K562 (cell line): ENCODE measurements around the gene GRB2. TPM values are rescaled to one million over a fixed set of nuclear protein-coding genes. Genes with fewer than 3 reads are reported as not detected.

ENCODE experiments used
- CBX2 ChIP-seq: fragments of 200-600 bp; sonication (generic); IDR thresholded peaks from one replicate; pipeline ENCODE4 v1.6.1; 2012; ENCODE audit warnings: mild to moderate bottlenecking, low read length, inconsistent platforms; ENCODE audit not compliant: insufficient read depth, poor library complexity, severe bottlenecking
- CBX5 ChIP-seq: IDR thresholded peaks from 2 replicates; pipeline ENCODE4 v1.6.1; 2014; ENCODE audit warnings: low read depth, borderline replicate concordance
- CREB1 ChIP-seq, 2 experiments: sonication (generic) in 1 of 2; formaldehyde crosslinking in 1 of 2; IDR thresholded peaks; 2 replicates each; pipeline versions ENCODE4 v1.6.1 to v1.8.0; 2012 to 2022; ENCODE audit warnings: inconsistent platforms in 1 of 2, mild to moderate bottlenecking in 1 of 2, missing genetic modification reagents in 1 of 2, moderate library complexity in 1 of 2
- E2F1 ChIP-seq: sonication (generic); formaldehyde crosslinking; IDR thresholded peaks from 2 replicates; pipeline ENCODE4 v1.8.1; 2023; ENCODE audit warnings: mild to moderate bottlenecking, missing genetic modification reagents, moderate library complexity
- ELF1 ChIP-seq: fragments of 200-800 bp; sonication (Bioruptor generic); IDR thresholded peaks from 2 replicates; pipeline ENCODE4 v1.6.1; 2016; ENCODE audit warnings: missing genetic modification characterization, missing compliant biosample characterization
- GATA2 ChIP-seq: sonication (generic); formaldehyde crosslinking; IDR thresholded peaks from 2 replicates; pipeline ENCODE4 v1.4.0; 2020; ENCODE audit warnings: mild to moderate bottlenecking, missing genetic modification reagents
- HNRNPH1 ChIP-seq: fragments of 200-400 bp; formaldehyde crosslinking; optimal IDR thresholded peaks from 2 replicates; pipeline ENCODE3; 2017; ENCODE audit warnings: low read depth, mild to moderate bottlenecking, low read length, moderate library complexity
- MCM2 ChIP-seq: fragments of 450-650 bp; IDR thresholded peaks from 2 replicates; pipeline ENCODE4 v1.6.1; 2017; ENCODE audit warnings: low read depth, mild to moderate bottlenecking
- MIER1 ChIP-seq: fragments of 450-650 bp; IDR thresholded peaks from 2 replicates; pipeline ENCODE4 v1.6.1; 2016; ENCODE audit warnings: antibody characterized with exemption, mild to moderate bottlenecking, low read depth
- NCOA1 ChIP-seq: fragments of 450-650 bp; IDR thresholded peaks from 2 replicates; pipeline ENCODE4 v1.6.1; 2016; ENCODE audit warnings: low read depth
- SAP30 ChIP-seq: fragments of 200-600 bp; sonication (generic); IDR thresholded peaks from 2 replicates; pipeline ENCODE4 v1.6.1; 2012; ENCODE audit warnings: borderline replicate concordance, low read depth, mild to moderate bottlenecking, moderate library complexity, low read length, control low read depth, inconsistent platforms; ENCODE audit not compliant: insufficient read depth, poor library complexity, severe bottlenecking
- SLC30A9 ChIP-seq: fragments of 250-450 bp; sonication (Bioruptor Pico); IDR thresholded peaks from 2 replicates; pipeline ENCODE4 v1.8.0; 2022; ENCODE audit warnings: mild to moderate bottlenecking, moderate library complexity
- TFAP4 ChIP-seq: sonication (generic); formaldehyde crosslinking; IDR thresholded peaks from 2 replicates; pipeline ENCODE4 v1.8.0; 2022; ENCODE audit warnings: missing genetic modification reagents, mild to moderate bottlenecking, moderate library complexity, borderline replicate concordance
- TFE3 ChIP-seq: fragments of 450-650 bp; formaldehyde crosslinking; IDR thresholded peaks from 2 replicates; pipeline ENCODE4 v1.4.0; 2020; ENCODE audit warnings: mild to moderate bottlenecking, mixed read lengths
- TSHZ1 ChIP-seq: fragments of 250-450 bp; sonication (Bioruptor Pico); IDR thresholded peaks from 2 replicates; pipeline ENCODE4 v1.4.0; 2020; ENCODE audit warnings: mild to moderate bottlenecking, moderate library complexity
- XRCC3 ChIP-seq: fragments of 450-650 bp; IDR thresholded peaks from 2 replicates; pipeline ENCODE4 v1.6.1; 2017; ENCODE audit warnings: mild to moderate bottlenecking, moderate library complexity
- ZNF134 ChIP-seq: fragments of 250-450 bp; sonication (Bioruptor Pico); conservative IDR thresholded peaks from 2 replicates; pipeline ENCODE4 v1.4.0; 2020
- ZNF239 ChIP-seq: fragments of 250-450 bp; sonication (Bioruptor Pico); IDR thresholded peaks from 2 replicates; pipeline ENCODE4 v1.4.0; 2020; ENCODE audit warnings: mild to moderate bottlenecking
- ZNF408 ChIP-seq: fragments of 250-450 bp; sonication (Bioruptor Pico); IDR thresholded peaks from 2 replicates; pipeline ENCODE4 v1.4.0; 2020; ENCODE audit warnings: low read depth, mild to moderate bottlenecking, moderate library complexity
- ZNF57 ChIP-seq: fragments of 450-650 bp; formaldehyde crosslinking; IDR thresholded peaks from 2 replicates; pipeline ENCODE4 v1.4.0; 2020; ENCODE audit warnings: mild to moderate bottlenecking, moderate library complexity
- polyA plus RNA-seq, 8 experiments: library from polyadenylated mRNA; depleted of rRNA in 4 of 8; stranded (reverse) in 5 of 8; unstranded in 3 of 8; fragments of >200 nt; fragmentation: Nextera tagmentation in 2 of 8; fragmentation: Illumina TruSeq in 1 of 8; extraction: Ambion mirVana in 2 of 8; extraction: Trizol in 1 of 8; gene quantifications; 2 replicates each; pipeline versions ENCODE4 v1.2.1 to v1.2.3, GENCODE V29; 2011 to 2014; ENCODE audit warnings: inconsistent platforms in 1 of 8, missing spikeins in 1 of 8
- total RNA-seq, 7 experiments: library from RNA; depleted of rRNA in 6 of 7; stranded (reverse); fragments of >200 nt in 6 of 7; fragmentation: Illumina TruSeq in 2 of 7; extraction: Trizol in 2 of 7; gene quantifications; 2 replicates each; pipeline versions ENCODE4 v1.2.1 to v1.2.3, GENCODE V29; 2011 to 2021; ENCODE audit warnings: low replicate concordance in 1 of 7
- TF ChIP-seq, protein P1 (sequence below): fragments of 450-650 bp; formaldehyde crosslinking; IDR thresholded peaks from 2 replicates; pipeline ENCODE4 v1.4.0; 2020; ENCODE audit warnings: mild to moderate bottlenecking

Gene GRB2
- total and polyA plus RNA-seq, 9 of the 15 experiments (the other 6 are each of a cell fraction or from before 2014, with no cell fraction given), result 57.2 to 136 (median 84.8) TPM

DNA sequence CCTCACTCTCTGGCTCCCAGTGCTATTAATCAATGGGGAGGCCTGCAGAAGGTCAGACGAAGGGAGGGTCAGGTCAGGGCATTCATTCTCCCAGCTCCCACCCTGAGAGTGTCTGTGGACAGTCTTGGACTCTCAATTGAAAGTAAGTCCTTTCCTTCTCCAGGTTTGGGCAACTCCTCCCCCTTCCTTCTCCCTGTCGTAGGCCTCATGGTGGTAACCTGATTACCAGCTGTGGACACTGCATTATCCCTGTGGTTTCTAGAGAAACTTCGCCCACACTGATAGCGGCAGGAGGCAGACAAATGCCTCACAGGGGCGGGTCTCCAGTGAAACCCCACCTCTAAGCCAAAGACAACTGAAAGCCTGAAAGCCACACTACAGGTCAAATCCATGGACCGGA lies 58.6 kb downstream of the GRB2 start (continued):
- TF ChIP-seq, protein P1, sequence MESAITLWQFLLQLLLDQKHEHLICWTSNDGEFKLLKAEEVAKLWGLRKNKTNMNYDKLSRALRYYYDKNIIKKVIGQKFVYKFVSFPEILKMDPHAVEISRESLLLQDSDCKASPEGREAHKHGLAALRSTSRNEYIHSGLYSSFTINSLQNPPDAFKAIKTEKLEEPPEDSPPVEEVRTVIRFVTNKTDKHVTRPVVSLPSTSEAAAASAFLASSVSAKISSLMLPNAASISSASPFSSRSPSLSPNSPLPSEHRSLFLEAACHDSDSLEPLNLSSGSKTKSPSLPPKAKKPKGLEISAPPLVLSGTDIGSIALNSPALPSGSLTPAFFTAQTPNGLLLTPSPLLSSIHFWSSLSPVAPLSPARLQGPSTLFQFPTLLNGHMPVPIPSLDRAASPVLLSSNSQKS (CRISPR knock-in tag), result no peak
- TF ChIP-seq TSHZ1 (CRISPR knock-in tag) (no peak), CBX2 (no peak), SLC30A9 (CRISPR knock-in tag) (no peak), TFAP4 (CRISPR knock-in tag) (peak; percentile 98), ZNF57 (CRISPR knock-in tag) (no peak), E2F1 (CRISPR knock-in tag) (no peak), HNRNPH1 (no peak), NCOA1 (no peak), XRCC3 (no peak), MIER1 (no peak), ZNF239 (no peak), ZNF134 (CRISPR knock-in tag) (no peak), MCM2 (no peak), ELF1 (tag) (no peak), TFE3 (no peak), ZNF408 (CRISPR knock-in tag) (no peak), CBX5 (no peak), GATA2 (CRISPR knock-in tag) (peak; percentile 82), CREB1 (IDR thresholded peaks at IDR 0.05) (no peak), CREB1 (CRISPR knock-in tag; IDR thresholded peaks at IDR 0.05) (no peak), SAP30 (no peak)
